Measurements from ENCODE around the gene PPP1R2.

PPP1R2 gene

GRCh38 chr3:195548501-195548900, 5.4 kb upstream of the PPP1R2 start:
- no peak for TF ChIP-seq CTCF (IDR thresholded peaks at IDR 0.05; ENCODE audit: unreplicated experiment in 3 of 3)
- Mint-ChIP-seq H3K9me3 (no peaks in the 10 kb centered on the region), H3K4me3 (no peak overlapping the region), H3K27ac (peak overlapping the region in 2 of 3 experiments; percentile 10 to 36), H3K4me1 (peaks cover 68% of the 10 kb centered on the region), H3K27me3 (ENCODE audit: low read depth) (peaks cover 4% of the 10 kb centered on the region), H3K36me3 (ENCODE audit: low read depth) (no peaks in the 10 kb centered on the region)

GRCh38 chr3:195548006-195548405, 4.9 kb upstream of the PPP1R2 start:
- Mint-ChIP-seq H3K4me3 (peak overlapping the region in 2 of 3 experiments; percentile 15 to 49), H3K27me3 (ENCODE audit: low read depth) (peaks cover 4% of the 10 kb centered on the region), H3K36me3 (ENCODE audit: low read depth) (no peaks in the 10 kb centered on the region), H3K27ac (peak overlapping the region; percentile 10 to 36 (median 19)), H3K4me1 (peaks cover 65% of the 10 kb centered on the region), H3K9me3 (no peaks in the 10 kb centered on the region)
- no peak for TF ChIP-seq CTCF (IDR thresholded peaks at IDR 0.05; ENCODE audit: unreplicated experiment in 3 of 3)

GRCh38 chr3:195546130-195546560, 3.0 kb upstream of the PPP1R2 start:
- peak overlapping the region in 2 of 3 experiments; percentile 30 to 79 for H3K27ac Mint-ChIP-seq
- peaks cover 69% of the 10 kb centered on the region for H3K4me1 Mint-ChIP-seq
- H3K9me3 Mint-ChIP-seq: no peaks in the 10 kb centered on the region
- TF ChIP-seq CTCF (IDR thresholded peaks at IDR 0.05; ENCODE audit: unreplicated experiment in 3 of 3): no peak
- H3K4me3 Mint-ChIP-seq: peak overlapping the region in 2 of 3 experiments; percentile 47 to 80
- no peaks in the 10 kb centered on the region for H3K36me3 Mint-ChIP-seq (ENCODE audit: low read depth)
- H3K27me3 Mint-ChIP-seq (ENCODE audit: low read depth): peaks cover 4% of the 10 kb centered on the region

- H3K36me3 Mint-ChIP-seq (ENCODE audit: low read depth): no peaks in the 10 kb centered on the region
- H3K27me3 Mint-ChIP-seq (ENCODE audit: low read depth): peaks cover 4% of the 10 kb centered on the region
- H3K27ac Mint-ChIP-seq: peak overlapping the region; percentile 78 to 96 (median 93)
- H3K4me1 Mint-ChIP-seq: peaks cover 70% of the 10 kb centered on the region
- no peaks in the 10 kb centered on the region for H3K9me3 Mint-ChIP-seq
- TF ChIP-seq CTCF (IDR thresholded peaks at IDR 0.05; ENCODE audit: unreplicated experiment in 3 of 3): no peak
- H3K4me3 Mint-ChIP-seq: peak overlapping the region; percentile 90 to 95 (median 94)
Measured at GRCh38 chr3:195544634-195545033, 1.5 kb upstream of the PPP1R2 start.

GRCh38 chr3:195544230-195544536, 1.1 kb upstream of the PPP1R2 start:
- peaks cover 3% of the 10 kb centered on the region for H3K36me3 Mint-ChIP-seq (ENCODE audit: low read depth)
- peak overlapping the region; percentile 90 to 95 (median 94) for H3K4me3 Mint-ChIP-seq
- H3K27ac Mint-ChIP-seq: peak overlapping the region; percentile 78 to 96 (median 93)
- no peaks in the 10 kb centered on the region for H3K9me3 Mint-ChIP-seq
- no peak for TF ChIP-seq CTCF (IDR thresholded peaks at IDR 0.05; ENCODE audit: unreplicated experiment in 3 of 3)
- peaks cover 74% of the 10 kb centered on the region for H3K4me1 Mint-ChIP-seq
- peaks cover 4% of the 10 kb centered on the region for H3K27me3 Mint-ChIP-seq (ENCODE audit: low read depth)

- peak overlapping the region; percentile 90 to 95 (median 94) for H3K4me3 Mint-ChIP-seq
- H3K9me3 Mint-ChIP-seq: no peaks in the 10 kb centered on the region
- no peak for TF ChIP-seq CTCF (IDR thresholded peaks at IDR 0.05; ENCODE audit: unreplicated experiment in 3 of 3)
- H3K36me3 Mint-ChIP-seq (ENCODE audit: low read depth): peaks cover 5% of the 10 kb centered on the region
- peak overlapping the region; percentile 78 to 96 (median 93) for H3K27ac Mint-ChIP-seq
- peaks cover 4% of the 10 kb centered on the region for H3K27me3 Mint-ChIP-seq (ENCODE audit: low read depth)
- peaks cover 74% of the 10 kb centered on the region for H3K4me1 Mint-ChIP-seq
Measured at GRCh38 chr3:195543500-195544229, 540 bp upstream of the PPP1R2 start.
